PC-9 (cell line): Measurements from ENCODE around the gene ARHGAP40. TPM values are rescaled to one million over a fixed set of nuclear protein-coding genes. Genes with fewer than 3 reads are reported as not detected.

Source experiments
- BruUV-seq: library from RNA; stranded (reverse); fragments of 400-500 nt; replicated peaks from 2 replicates; lab custom pipeline; 2021; lab: Mats Ljungman, UMichigan
- CTCF ChIA-PET: fragments of 300-600 bp; sonication (Branson Sonifier 250); formaldehyde crosslinking; loops from one replicate; lab custom pipeline; 2022; ENCODE audit warnings: antibody characterized with exemption; lab: Charles Lee
- POLR2A ChIA-PET: fragments of 300-600 bp; sonication (Branson Sonifier 250); formaldehyde crosslinking; loops from one replicate; lab custom pipeline; 2022; ENCODE audit warnings: antibody characterized with exemption; ENCODE audit not compliant: unreplicated experiment; lab: Charles Lee
- DNase-seq, 2 experiments: peaks; one replicate each; pipeline versions ENCODE4 v3.0.0 to v3.0.0-alpha.2; 2015 to 2022; ENCODE audit warnings: mixed read lengths in 1 of 2
- H2AFZ ChIP-seq: fragments of 200-600 bp; sonication (generic); 2 replicates; pipeline ENCODE4 v1.8.1; 2017; ENCODE audit warnings: antibody characterized with exemption
- H3F3A ChIP-seq: fragments of 200-600 bp; sonication (generic); 2 replicates; pipeline ENCODE4 v1.8.1; 2017; ENCODE audit warnings: antibody characterized with exemption, mild to moderate bottlenecking, low read depth; ENCODE audit not compliant: insufficient read depth
- H3K27ac ChIP-seq: fragments of 200-600 bp; sonication (generic); 2 replicates; pipeline ENCODE4 v1.6.1; 2016; ENCODE audit warnings: mixed run types
- H3K27me3 ChIP-seq: fragments of 200-600 bp; sonication (generic); 2 replicates; pipeline ENCODE4 v1.6.1; 2016; ENCODE audit warnings: low read depth, mixed run types; ENCODE audit not compliant: insufficient read depth
- H3K36me3 ChIP-seq: fragments of 200-600 bp; sonication (generic); 2 replicates; pipeline ENCODE4 v1.6.1; 2016; ENCODE audit warnings: low read depth, mixed run types
- H3K4me1 ChIP-seq: fragments of 200-600 bp; sonication (generic); replicated peaks from 2 replicates; pipeline ENCODE4 v1.6.1; 2016; ENCODE audit warnings: mixed run types; ENCODE audit not compliant: insufficient read depth
- H3K4me2 ChIP-seq: fragments of 200-600 bp; sonication (generic); 2 replicates; pipeline ENCODE4 v1.6.1; 2017; ENCODE audit warnings: mixed run types
- H3K4me3 ChIP-seq: fragments of 200-600 bp; sonication (generic); 2 replicates; pipeline ENCODE4 v1.6.1; 2016; ENCODE audit warnings: mixed run types
- H3K79me2 ChIP-seq: fragments of 200-600 bp; sonication (generic); 2 replicates; pipeline ENCODE4 v1.6.1; 2017; ENCODE audit warnings: low read depth, mixed run types
- H3K9me2 ChIP-seq: fragments of 200-600 bp; sonication (generic); 2 replicates; pipeline ENCODE4 v1.8.1; 2017; ENCODE audit warnings: mild to moderate bottlenecking; ENCODE audit not compliant: insufficient read depth
- H3K9me3 ChIP-seq: fragments of 200-600 bp; sonication (generic); 2 replicates; pipeline ENCODE4 v1.8.1; 2016; ENCODE audit warnings: low read depth; ENCODE audit not compliant: insufficient read depth
- H4K20me1 ChIP-seq: fragments of 200-600 bp; sonication (generic); 2 replicates; pipeline ENCODE4 v1.8.1; 2017; ENCODE audit not compliant: insufficient read depth
- CTCF ChIP-seq: fragments of 200-600 bp; sonication (generic); conservative IDR thresholded peaks from 2 replicates; pipeline ENCODE4 v1.6.1; 2017; ENCODE audit warnings: mixed run types, antibody characterized with exemption, mild to moderate bottlenecking, moderate library complexity
- EZH2 ChIP-seq: fragments of 200-600 bp; sonication (generic); IDR thresholded peaks from 2 replicates; pipeline ENCODE4 v1.8.0; 2017; ENCODE audit warnings: antibody characterized with exemption, low read depth
- intact Hi-C: fragments of 100-400 bp; cut with micrococcal nuclease; formaldehyde crosslinking; loops from one replicate; pipeline ENCODE4 v1.10.0; 2022; ENCODE audit not compliant: unreplicated experiment
- total RNA-seq: library from RNA; stranded (reverse); gene quantifications from 2 replicates; pipeline ENCODE4 v1.2.3, GENCODE V29; 2021

Gene ARHGAP40
- total RNA-seq, 1 experiment from 2014 or later: 0.92 TPM

GRCh38 chr20:38563802-38564431 is 37.7 kb upstream of the ARHGAP40 start:
- no peaks in the 10 kb centered on the region for H3K9me2 ChIP-seq
- H3F3A ChIP-seq: no peaks in the 10 kb centered on the region; the same call in 1 of the 2 replicates
- ChIA-PET POLR2A (no interaction called here), CTCF (no interaction called here)
- H3K79me2 ChIP-seq: no peaks in the 10 kb centered on the region
- no peak overlapping the region for H3K4me2 ChIP-seq
- intact Hi-C loops: loop anchor here (10.0 kb wide), 1 partner anchor 59 kb away; no protein-coding TSS in a partner anchor
- no peak overlapping the region for H3K4me3 ChIP-seq
- TF ChIP-seq CTCF: no peak
- TF ChIP-seq EZH2: no peak
- no peak for DNase-seq
- BruUV-seq: no TSS peak
- no peaks in the 10 kb centered on the region for H3K27me3 ChIP-seq
- H3K9me3 ChIP-seq: no peaks in the 10 kb centered on the region
- no peak overlapping the region for H2AFZ ChIP-seq
- no peak overlapping the region for H3K27ac ChIP-seq
- H4K20me1 ChIP-seq: no peaks in the 10 kb centered on the region; the same call in 1 of the 2 replicates
- no peaks in the 10 kb centered on the region for H3K4me1 ChIP-seq
- peaks cover 23% of the 10 kb centered on the region for H3K36me3 ChIP-seq

- H2AFZ ChIP-seq: no peak overlapping the region
- TF ChIP-seq CTCF (no peak), EZH2 (no peak)
- peaks cover 19% of the 10 kb centered on the region; the same call in 1 of the 2 replicates for H3K36me3 ChIP-seq
- H3K27me3 ChIP-seq: no peaks in the 10 kb centered on the region
- no peaks in the 10 kb centered on the region for H3K9me3 ChIP-seq
- no peak overlapping the region for H3K4me3 ChIP-seq
- DNase-seq: no peak
- no TSS peak for BruUV-seq
- H4K20me1 ChIP-seq: no peaks in the 10 kb centered on the region; the same call in 1 of the 2 replicates
- no peak overlapping the region for H3K27ac ChIP-seq
- no peaks in the 10 kb centered on the region for H3K79me2 ChIP-seq
- POLR2A ChIA-PET: no interaction called here
- intact Hi-C loops: loop anchor here (10.0 kb wide), 1 partner anchor 60 kb away; no protein-coding TSS in a partner anchor
- no peaks in the 10 kb centered on the region for H3K4me1 ChIP-seq
- no peaks in the 10 kb centered on the region; the same call in 1 of the 2 replicates for H3F3A ChIP-seq
- H3K9me2 ChIP-seq: no peaks in the 10 kb centered on the region
- CTCF ChIA-PET: no interaction called here
- H3K4me2 ChIP-seq: no peak overlapping the region
These were observed 36.9 kb upstream of the ARHGAP40 start for GRCh38 chr20:38564680-38565079.

GRCh38 chr20:38566036-38566598 is 35.5 kb upstream of the ARHGAP40 start:
- CTCF ChIA-PET: no interaction called here

More at GRCh38 chr20:38566036-38566598, 35.5 kb upstream of the ARHGAP40 start:
- TF ChIP-seq EZH2 (no peak), CTCF (no peak)
- intact Hi-C loops: loop anchor here (10.0 kb wide), 1 partner anchor 61 kb away; no protein-coding TSS in a partner anchor
- Histone ChIP-seq H3K9me2 (no peaks in the 10 kb centered on the region), H3K9me3 (no peaks in the 10 kb centered on the region), H3K79me2 (no peaks in the 10 kb centered on the region), H4K20me1 (no peaks in the 10 kb centered on the region; the same call in 1 of the 2 replicates), H3F3A (no peaks in the 10 kb centered on the region; the same call in 1 of the 2 replicates), H3K27ac (no peak overlapping the region), H3K4me2 (no peak overlapping the region), H3K27me3 (no peaks in the 10 kb centered on the region), H3K4me3 (no peak overlapping the region), H3K36me3 (peaks cover 28% of the 10 kb centered on the region; the same call in 1 of the 2 replicates), H3K4me1 (no peaks in the 10 kb centered on the region), H2AFZ (no peak overlapping the region)
- BruUV-seq: no TSS peak
- DNase-seq: no peak
- POLR2A ChIA-PET: no interaction called here
